H1 (cell line): ENCODE measurements around the gene ADCY1. TPM values are rescaled to one million over a fixed set of nuclear protein-coding genes. Genes with fewer than 3 reads are reported as not detected.
A peak's percentile ranks its signal among the peaks of the same experiment; 100 is the strongest.

ENCODE experiments used
- CTCF ChIA-PET: fragments of 300-600 bp; sonication (Branson Sonifier 250); formaldehyde crosslinking; loops from one replicate; lab custom pipeline; 2021; ENCODE audit not compliant: partially characterized antibody; lab: Charles Lee
- POLR2A ChIA-PET: fragments of 300-600 bp; sonication (Branson Sonifier 250); formaldehyde crosslinking; loops from one replicate; lab custom pipeline; 2021; ENCODE audit warnings: inconsistent platforms; ENCODE audit not compliant: partially characterized antibody; lab: Charles Lee
- DNase-seq, 2 experiments: peaks; one replicate each; pipeline versions ENCODE4 v3.0.0 to v3.0.0-alpha.2; 2010 to 2022; ENCODE audit warnings: low spot score in 2 of 2, low read depth in 1 of 2, mixed read lengths in 1 of 2
- FAIRE-seq: peaks from 2 replicates; lab custom pipeline; 2011; peaks lifted over from hg19 to GRCh38; lab: Jason Lieb, UNC
- H2AFZ ChIP-seq: 2 replicates; pipeline ENCODE4 v1.8.1; 2012; ENCODE audit warnings: low read length, inconsistent platforms
- H2AK5ac ChIP-seq: 2 replicates; pipeline ENCODE4 v1.6.1; 2013; ENCODE audit warnings: low read depth, low read length
- H2BK120ac ChIP-seq: replicated peaks from 2 replicates; pipeline ENCODE3; 2013; ENCODE audit warnings: low read depth, low read length, inconsistent platforms
- H2BK12ac ChIP-seq: 2 replicates; pipeline ENCODE4 v1.6.1; 2013; ENCODE audit warnings: low read depth, low read length
- H2BK15ac ChIP-seq: 2 replicates; pipeline ENCODE4 v1.6.1; 2013; ENCODE audit warnings: low read length
- H2BK20ac ChIP-seq: 2 replicates; pipeline ENCODE4 v1.6.1; 2013; ENCODE audit warnings: low read length
- H2BK5ac ChIP-seq: 2 replicates; pipeline ENCODE4 v1.6.1; 2013; ENCODE audit warnings: low read depth, low read length
- H3K14ac ChIP-seq: 2 replicates; pipeline ENCODE4 v1.6.1; 2013; ENCODE audit warnings: inconsistent platforms; ENCODE audit not compliant: insufficient read length
- H3K18ac ChIP-seq: 2 replicates; pipeline ENCODE4 v1.6.1; 2013; ENCODE audit warnings: low read length; ENCODE audit errors: extremely low read depth
- H3K23ac ChIP-seq: 2 replicates; pipeline ENCODE4 v1.6.1; 2013; ENCODE audit warnings: inconsistent platforms; ENCODE audit not compliant: insufficient read length
- H3K23me2 ChIP-seq: 2 replicates; pipeline ENCODE4 v1.6.1; 2013; ENCODE audit warnings: low read depth, low read length
- H3K27ac ChIP-seq: 2 replicates; pipeline ENCODE4 v1.6.1; 2011; ENCODE audit warnings: low read depth, low read length, inconsistent platforms
- H3K27me3 ChIP-seq, 4 experiments: replicated peaks in 1 of 4; 1 replicate in 1 of 4; 2 replicates in 3 of 4; pipeline versions ENCODE4 v1.6.1 to v1.8.1; 2011 to 2013; ENCODE audit warnings: low read length in 3 of 4, mild to moderate bottlenecking in 3 of 4, inconsistent platforms in 2 of 4, mixed read lengths in 2 of 4, moderate library complexity in 1 of 4; ENCODE audit not compliant: control insufficient read depth in 3 of 4, insufficient read depth in 3 of 4; ENCODE audit errors: extremely low read depth in 1 of 4
- H3K36me3 ChIP-seq, 4 experiments: 2 replicates each; pipeline versions ENCODE4 v1.6.1 to v1.8.1; 2011 to 2013; ENCODE audit warnings: mild to moderate bottlenecking in 4 of 4, low read length in 3 of 4, moderate library complexity in 2 of 4, control low read depth in 1 of 4, inconsistent platforms in 1 of 4; ENCODE audit not compliant: insufficient read depth in 4 of 4, control insufficient read depth in 2 of 4
- H3K4ac ChIP-seq: replicated peaks from 2 replicates; pipeline ENCODE3; 2013; ENCODE audit warnings: low read length, low read depth, mixed read lengths, inconsistent platforms; ENCODE audit not compliant: insufficient read length
- H3K4me1 ChIP-seq, 4 experiments: replicated peaks in 1 of 4; 1 replicate in 1 of 4; 2 replicates in 3 of 4; pipeline versions ENCODE4 v1.6.1 to v1.8.1; 2011 to 2013; ENCODE audit warnings: low read length in 3 of 4, inconsistent platforms in 2 of 4, mixed read lengths in 1 of 4; ENCODE audit not compliant: insufficient read depth in 4 of 4, control insufficient read depth in 3 of 4
- H3K4me2 ChIP-seq, 2 experiments: 2 replicates each; pipeline versions ENCODE4 v1.6.1 to v1.8.1; 2011 to 2013; ENCODE audit warnings: low read depth in 2 of 2, low read length in 2 of 2, control low read depth in 1 of 2, inconsistent platforms in 1 of 2, mild to moderate bottlenecking in 1 of 2; ENCODE audit not compliant: insufficient read depth in 1 of 2
- H3K4me3 ChIP-seq, 4 experiments: fragments of 200-600, 300-600 bp in 1 of 4; sonication (generic), shearing (Covaris generic), sonication (Bioruptor Twin) in 1 of 4; 2 replicates each; pipeline versions ENCODE4 v1.5.1 to v1.8.1; 2011 to 2016; ENCODE audit warnings: low read length in 4 of 4, low read depth in 3 of 4, control low read depth in 2 of 4, inconsistent platforms in 2 of 4, mild to moderate bottlenecking in 2 of 4, mixed read lengths in 1 of 4, moderate library complexity in 1 of 4; ENCODE audit not compliant: insufficient read depth in 2 of 4; ENCODE audit errors: extremely low read depth in 1 of 4
- H3K56ac ChIP-seq: replicated peaks from 2 replicates; pipeline ENCODE3; 2013; ENCODE audit warnings: low read depth, mild to moderate bottlenecking, mixed read lengths, low read length, inconsistent platforms; ENCODE audit not compliant: insufficient read length
- H3K79me1 ChIP-seq: 2 replicates; pipeline ENCODE4 v1.6.1; 2013; ENCODE audit warnings: low read depth, low read length, control low read depth
- H3K79me2 ChIP-seq, 2 experiments: 2 replicates each; pipeline versions ENCODE4 v1.6.1 to v1.8.1; 2012 to 2013; ENCODE audit warnings: low read length in 2 of 2, mild to moderate bottlenecking in 2 of 2, inconsistent platforms in 1 of 2; ENCODE audit not compliant: insufficient read depth in 2 of 2, control insufficient read depth in 1 of 2
- H3K9ac ChIP-seq, 4 experiments: replicated peaks in 1 of 4; 1 replicate in 1 of 4; 2 replicates in 3 of 4; pipeline versions ENCODE4 v1.6.1 to v1.8.1; 2011 to 2013; ENCODE audit warnings: low read depth in 3 of 4, low read length in 3 of 4, control low read depth in 2 of 4, mild to moderate bottlenecking in 2 of 4, moderate library complexity in 2 of 4, inconsistent platforms in 1 of 4; ENCODE audit errors: extremely low read depth in 1 of 4
- H3K9me3 ChIP-seq, 2 experiments: 2 replicates each; pipeline versions ENCODE4 v1.6.1 to v1.8.1; 2012 to 2013; ENCODE audit warnings: mild to moderate bottlenecking in 2 of 2, moderate library complexity in 2 of 2, control low read depth in 1 of 2, inconsistent platforms in 1 of 2, low read depth in 1 of 2, low read length in 1 of 2, mixed read lengths in 1 of 2; ENCODE audit not compliant: insufficient read depth in 2 of 2
- H4K20me1 ChIP-seq, 2 experiments: replicated peaks in 1 of 2; 2 replicates each; pipeline versions ENCODE3 to v1.8.1; 2011 to 2013; ENCODE audit warnings: inconsistent platforms in 2 of 2, low read length in 2 of 2, mild to moderate bottlenecking in 1 of 2; ENCODE audit not compliant: insufficient read depth in 2 of 2, control insufficient read depth in 1 of 2
- H4K5ac ChIP-seq: 2 replicates; pipeline ENCODE4 v1.6.1; 2013; ENCODE audit warnings: low read length, low read depth, mixed read lengths, inconsistent platforms; ENCODE audit not compliant: insufficient read length
- H4K8ac ChIP-seq: 2 replicates; pipeline ENCODE4 v1.8.0; 2013; ENCODE audit warnings: mild to moderate bottlenecking, moderate library complexity, low read length, inconsistent platforms; ENCODE audit not compliant: insufficient read depth; ENCODE audit errors: extremely low read depth
- H4K91ac ChIP-seq: replicated peaks from 2 replicates; pipeline ENCODE3; 2013; ENCODE audit warnings: low read length, mixed read lengths, inconsistent platforms; ENCODE audit not compliant: insufficient read length
- ATF3 ChIP-seq: IDR thresholded peaks from 2 replicates; pipeline ENCODE4 v1.6.1; 2011; ENCODE audit warnings: low read depth, mild to moderate bottlenecking, low read length; ENCODE audit not compliant: insufficient read depth
- BCL11A ChIP-seq, 2 experiments: IDR thresholded peaks; one replicate each; pipeline ENCODE4 v1.6.1; 2011; ENCODE audit warnings: low read depth in 2 of 2, low read length in 2 of 2, mild to moderate bottlenecking in 2 of 2
- CBX8 ChIP-seq: fragments of 300-800, 300-1000 bp; sonication (generic); IDR thresholded peaks from 2 replicates; pipeline ENCODE4 v1.7.1; 2016; ENCODE audit warnings: low read depth, low read length, borderline replicate concordance
- FOSL1 ChIP-seq: IDR thresholded peaks from 2 replicates; pipeline ENCODE4 v1.6.1; 2011; ENCODE audit warnings: mild to moderate bottlenecking, low read depth, low read length, moderate library complexity; ENCODE audit not compliant: insufficient read depth
- HDAC6 ChIP-seq: IDR thresholded peaks from one replicate; pipeline ENCODE4 v1.7.1; 2012; ENCODE audit warnings: low read depth, mild to moderate bottlenecking, inconsistent platforms, low read length, moderate library complexity
- SIRT6 ChIP-seq: IDR thresholded peaks from one replicate; pipeline ENCODE4 v1.7.1; 2012; ENCODE audit warnings: low read length, inconsistent platforms
- SP4 ChIP-seq: IDR thresholded peaks from 2 replicates; pipeline ENCODE4 v1.6.1; 2012; ENCODE audit warnings: low read length, inconsistent platforms
- TBP ChIP-seq: IDR thresholded peaks from 2 replicates; pipeline ENCODE4 v1.6.1; 2011; ENCODE audit warnings: low read depth, low read length, improper control_type of control experiment
- YY1 ChIP-seq: IDR thresholded peaks from 2 replicates; pipeline ENCODE4 v1.6.1; 2011; ENCODE audit warnings: low read depth, mild to moderate bottlenecking, low read length
- WGBS, 2 experiments: shearing (Covaris generic) in 1 of 2; methylation state at CpG; one replicate each; pipeline versions ENCODE4 v1.1.6 to v1.1.7; 2013 to 2015; ENCODE audit warnings: low lambda C conversion rate in 2 of 2, mixed read lengths in 2 of 2, inconsistent platforms in 1 of 2, low coverage in 1 of 2, missing lambda C conversion rate in 1 of 2; ENCODE audit not compliant: insufficient replicate concordance in 2 of 2, insufficient coverage in 1 of 2, insufficient read length in 1 of 2; ENCODE audit errors: extremely low coverage in 1 of 2, missing lambda C conversion rate in 1 of 2; 5-methylcytosine and 5-hydroxymethylcytosine counted together
- polyA plus RNA-seq, 7 experiments: library from polyadenylated mRNA; depleted of rRNA in 3 of 7; stranded (reverse) in 5 of 7; unstranded in 2 of 7; fragments of >200 nt in 5 of 7; fragments of 200-250 nt in 2 of 7; gene quantifications; 1 replicate in 5 of 7; 2 replicates in 1 of 7; 4 replicates in 1 of 7; pipeline versions ENCODE4 v1.2.1 to v1.2.3, GENCODE V29; 2011 to 2013; ENCODE audit warnings: missing spikeins in 2 of 7, mixed read lengths in 2 of 7
- total RNA-seq: library from RNA; stranded (reverse); fragmentation: NEBNext Ultra II Directional; extraction: Animal tissue kit (Norgen Biotek cat#: 25700); gene quantifications from 2 replicates; pipeline ENCODE4 v1.2.1, GENCODE V29; 2021

ADCY1 gene
- total and polyA plus RNA-seq, 2 of the 8 experiments (the other 6 are each of a cell fraction or from before 2014, with no cell fraction given) = 7.9 to 26.9 TPM

GRCh38 chr7:45594745-45595535 lies 20.8 kb downstream of the ADCY1 start:
- Histone ChIP-seq H2AK5ac (no peak overlapping the region), H4K5ac (no peak overlapping the region), H2BK12ac (no peak overlapping the region), H3K14ac (no peak overlapping the region), H3K9me3 (no peaks in the 10 kb centered on the region), H3K27ac (no peak overlapping the region), H2BK5ac (no peak overlapping the region), H3K27me3 (no peaks in the 10 kb centered on the region), H3K23ac (no peak overlapping the region), H3K4me1 (peaks cover 0 to 9% (median 3%) of the 10 kb centered on the region in 4 experiments; a peak in 3 of 7 replicates), H3K56ac (no peak overlapping the region), H4K8ac (no peak overlapping the region), H3K23me2 (peaks cover 3% of the 10 kb centered on the region; the same call in 1 of the 2 replicates), H2AFZ (no peak overlapping the region), H4K20me1 (peaks cover 0 to 10% of the 10 kb centered on the region in 2 experiments), H3K18ac (no peak overlapping the region), H3K79me1 (peaks cover 8% of the 10 kb centered on the region), H3K4ac (no peak overlapping the region), H2BK15ac (no peak overlapping the region), H3K4me3 (no peak overlapping the region), H4K91ac (no peak overlapping the region), H3K79me2 (peaks cover 0 to 3% of the 10 kb centered on the region in 2 experiments; a peak in 1 of 4 replicates), H3K4me2 (no peak overlapping the region), H2BK20ac (no peak overlapping the region), H2BK120ac (no peak overlapping the region), H3K36me3 (no peaks in the 10 kb centered on the region; a peak in 1 of 8 replicates), H3K9ac (no peak overlapping the region)
- FAIRE-seq (no peak), DNase-seq (peak in 1 of 2 experiments; percentile 36)
- ChIA-PET POLR2A (interaction anchor here (1.1 kb wide), 1 partner anchor 12 kb away, joined by 5 read pairs; no protein-coding TSS in a partner anchor), CTCF (interaction anchor here (1.0 to 1.3 kb wide), 2 partner anchors 61 to 187 kb away, joined by 3 read pairs; no protein-coding TSS in a partner anchor)
- TF ChIP-seq SIRT6 (no peak), SP4 (no peak), TBP (no peak), YY1 (no peak), HDAC6 (no peak), CBX8 (no peak), ATF3 (no peak), BCL11A (IDR thresholded peaks at IDR 0.05; ENCODE audit: low read depth in 2 of 2, low read length in 2 of 2) (no peak), FOSL1 (no peak)
- 78% methylated on average over 7 of the region's 7 CpGs; no CpG with 5 or more reads in 1 of the 2 experiments for WGBS, 2 experiments
